Peyer's patch (tissue), 4 donors: Measurements from ENCODE around the gene TXNDC9.
A peak's percentile ranks its signal among the peaks of the same experiment; 100 is the strongest.

Source experiments
- CTCF ChIP-seq, 6 experiments: fragments of 450-650 bp in 4 of 6; fragments of 200-600 bp in 2 of 6; sonication (generic) in 1 of 6; IDR thresholded peaks; one replicate each; pipeline ENCODE4 v1.5.1; 2017 to 2019; ENCODE audit warnings: antibody characterized with exemption in 6 of 6, mild to moderate bottlenecking in 3 of 6, moderate library complexity in 1 of 6
- POLR2A ChIP-seq, 2 donors: fragments of 450-650 bp; IDR thresholded peaks; one replicate each; pipeline ENCODE4 v1.5.1; 2017; ENCODE audit warnings: antibody characterized with exemption in 2 of 2, mild to moderate bottlenecking in 2 of 2, moderate library complexity in 2 of 2

GRCh38 chr2:99337113-99338028, 1.2 kb upstream of the TXNDC9 start, which contains the start of gene EIF5B:
- TF ChIP-seq CTCF (IDR thresholded peaks at IDR 0.05) (peak; percentile 28 to 63 (median 46)), POLR2A (IDR thresholded peaks at IDR 0.05) (peak; percentile 51 to 59)
